ENCODE measurements around the gene OLFM1. TPM values are rescaled to one million over a fixed set of nuclear protein-coding genes. Genes with fewer than 3 reads are reported as not detected.

The OLFM1 gene
- total RNA-seq, 2 donors from 2014 or later = 7.6 to 9.7 TPM

DNA sequence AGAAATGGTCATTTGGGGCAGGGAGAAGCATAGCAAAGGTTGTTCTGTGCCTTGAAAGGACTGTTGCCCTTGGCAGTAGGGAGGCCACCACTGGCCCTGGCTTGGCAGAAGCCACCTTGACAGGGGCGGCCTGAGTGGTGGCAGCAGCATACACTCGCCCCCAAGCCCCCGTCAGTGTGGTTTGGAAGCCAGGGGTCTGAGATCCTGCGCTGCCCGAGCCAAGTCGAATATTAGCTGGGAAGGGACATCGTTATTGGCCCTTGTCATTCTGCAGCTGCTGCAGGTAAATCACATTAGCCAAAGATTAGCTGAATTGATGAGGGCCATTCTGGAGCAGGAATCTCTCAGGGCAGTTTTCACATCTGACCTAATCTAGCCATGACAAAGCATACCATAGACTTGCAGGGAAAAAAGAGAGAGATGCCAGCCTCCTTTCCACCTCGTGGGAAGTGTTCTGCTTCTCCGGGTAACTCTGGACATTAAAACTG lies 9.0 kb downstream of the OLFM1 start:
- H3K27me3 ChIP-seq = no peaks in the 10 kb centered on the region
- H3K9me3 ChIP-seq = no peaks in the 10 kb centered on the region
- H3K4me1 ChIP-seq = no peaks in the 10 kb centered on the region
- no peaks in the 10 kb centered on the region for H3K36me3 ChIP-seq
- H3K4me3 ChIP-seq = no peak overlapping the region
- H3K27ac ChIP-seq = no peak overlapping the region
- no peak for DNase-seq (ENCODE audit: low spot score)
- TF ChIP-seq, protein P1, sequence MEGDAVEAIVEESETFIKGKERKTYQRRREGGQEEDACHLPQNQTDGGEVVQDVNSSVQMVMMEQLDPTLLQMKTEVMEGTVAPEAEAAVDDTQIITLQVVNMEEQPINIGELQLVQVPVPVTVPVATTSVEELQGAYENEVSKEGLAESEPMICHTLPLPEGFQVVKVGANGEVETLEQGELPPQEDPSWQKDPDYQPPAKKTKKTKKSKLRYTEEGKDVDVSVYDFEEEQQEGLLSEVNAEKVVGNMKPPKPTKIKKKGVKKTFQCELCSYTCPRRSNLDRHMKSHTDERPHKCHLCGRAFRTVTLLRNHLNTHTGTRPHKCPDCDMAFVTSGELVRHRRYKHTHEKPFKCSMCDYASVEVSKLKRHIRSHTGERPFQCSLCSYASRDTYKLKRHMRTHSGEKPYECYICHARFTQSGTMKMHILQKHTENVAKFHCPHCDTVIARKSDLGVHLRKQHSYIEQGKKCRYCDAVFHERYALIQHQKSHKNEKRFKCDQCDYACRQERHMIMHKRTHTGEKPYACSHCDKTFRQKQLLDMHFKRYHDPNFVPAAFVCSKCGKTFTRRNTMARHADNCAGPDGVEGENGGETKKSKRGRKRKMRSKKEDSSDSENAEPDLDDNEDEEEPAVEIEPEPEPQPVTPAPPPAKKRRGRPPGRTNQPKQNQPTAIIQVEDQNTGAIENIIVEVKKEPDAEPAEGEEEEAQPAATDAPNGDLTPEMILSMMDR (IDR thresholded peaks at IDR 0.05) = no peak

DNA sequence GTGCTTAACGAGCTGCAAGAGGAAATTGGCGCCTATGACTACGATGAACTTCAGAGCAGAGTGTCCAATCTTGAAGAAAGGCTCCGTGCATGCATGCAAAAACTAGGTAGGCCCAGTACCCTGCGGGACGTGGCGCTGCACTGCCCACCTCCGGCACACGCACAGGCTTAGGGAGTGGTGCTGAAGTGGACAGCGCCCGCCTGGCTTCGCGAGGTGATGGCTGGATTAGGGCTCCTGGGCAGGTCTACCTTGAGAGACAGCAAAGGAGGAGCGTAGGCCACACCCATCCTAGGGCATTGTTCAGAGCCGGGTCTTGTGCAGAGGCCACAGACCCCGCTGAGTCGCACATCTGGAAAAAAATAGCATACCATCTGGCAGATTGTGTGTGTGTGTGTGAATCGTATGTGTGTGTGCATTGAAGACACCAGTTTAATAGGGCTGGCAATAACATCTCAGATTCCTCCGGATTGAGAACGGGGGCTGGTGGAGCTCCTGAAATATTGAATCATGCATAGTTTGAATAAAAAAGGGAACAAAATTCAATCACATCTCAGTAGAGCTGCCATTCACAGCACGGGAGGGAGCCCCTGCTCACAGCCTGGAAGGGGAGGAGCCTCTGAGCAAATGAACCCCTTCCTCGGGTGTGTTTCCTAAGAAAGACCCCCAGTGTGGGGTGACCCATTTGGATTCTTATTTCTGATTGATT lies 11.1 kb downstream of the OLFM1 start:
- H3K36me3 ChIP-seq = no peaks in the 10 kb centered on the region
- H3K27ac ChIP-seq = no peak overlapping the region
- TF ChIP-seq, protein P1 (IDR thresholded peaks at IDR 0.05) = no peak
- no peak for DNase-seq (ENCODE audit: low spot score)
- H3K27me3 ChIP-seq = no peaks in the 10 kb centered on the region
- H3K4me3 ChIP-seq = no peak overlapping the region
- H3K9me3 ChIP-seq = no peaks in the 10 kb centered on the region
- H3K4me1 ChIP-seq = peaks cover 0 to 10% of the 10 kb centered on the region in 2 donors

DNA sequence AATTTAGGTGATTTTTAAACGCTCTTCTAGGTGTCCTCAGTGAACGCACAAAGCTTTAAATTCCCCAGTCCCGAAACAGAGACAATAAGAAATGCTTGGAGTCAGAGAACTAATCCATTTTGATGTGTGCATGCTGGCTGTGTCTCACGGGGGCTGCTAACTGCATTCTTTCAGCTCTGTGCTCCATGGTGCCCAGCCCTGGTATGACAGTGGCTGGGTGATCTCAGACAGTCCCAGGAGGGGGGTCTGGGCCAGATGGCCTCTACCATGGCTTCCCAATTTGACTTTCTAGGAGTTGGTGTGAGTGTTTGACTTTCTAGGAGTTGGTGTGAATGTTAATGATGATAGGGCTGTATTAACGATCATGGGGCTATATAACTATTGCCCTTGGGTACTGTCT lies 12.1 kb downstream of the OLFM1 start:
- no peak overlapping the region for H3K27ac ChIP-seq
- TF ChIP-seq, protein P1 (IDR thresholded peaks at IDR 0.05) = no peak
- peaks cover 0 to 10% of the 10 kb centered on the region in 2 donors for H3K4me1 ChIP-seq
- H3K4me3 ChIP-seq = no peak overlapping the region
- H3K36me3 ChIP-seq = no peaks in the 10 kb centered on the region
- H3K27me3 ChIP-seq = no peaks in the 10 kb centered on the region
- H3K9me3 ChIP-seq = no peaks in the 10 kb centered on the region
- DNase-seq (ENCODE audit: low spot score) = no peak

DNA sequence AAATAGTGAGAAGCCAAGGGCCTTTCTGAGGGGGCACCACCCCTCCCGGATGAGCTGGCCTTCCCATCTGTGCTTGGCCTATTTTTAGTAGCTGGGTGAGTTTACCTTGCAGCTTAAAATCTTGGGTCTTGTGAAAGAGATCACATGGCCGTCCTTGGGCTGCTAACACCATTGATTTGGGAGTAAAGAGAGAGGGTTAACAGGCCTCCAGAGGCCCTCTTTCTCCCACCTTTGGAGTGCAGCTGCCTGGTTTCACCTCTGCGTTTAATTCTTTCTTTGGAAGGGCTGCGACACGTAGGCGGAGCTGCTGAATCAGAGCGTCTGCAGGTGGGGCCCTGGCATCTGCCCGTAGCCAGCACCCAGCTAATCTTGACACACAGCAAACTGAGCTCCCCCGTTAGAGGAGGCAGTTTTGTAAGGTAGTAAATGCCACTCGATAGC lies 12.8 kb downstream of the OLFM1 start:
- no peak overlapping the region for H3K4me3 ChIP-seq
- no peaks in the 10 kb centered on the region for H3K27me3 ChIP-seq
- H3K27ac ChIP-seq = no peak overlapping the region
- H3K36me3 ChIP-seq = no peaks in the 10 kb centered on the region
- H3K4me1 ChIP-seq = peaks cover 0 to 10% of the 10 kb centered on the region in 2 donors
- TF ChIP-seq, protein P1 (IDR thresholded peaks at IDR 0.05) = no peak
- DNase-seq (ENCODE audit: low spot score) = no peak
- H3K9me3 ChIP-seq = no peaks in the 10 kb centered on the region

DNA sequence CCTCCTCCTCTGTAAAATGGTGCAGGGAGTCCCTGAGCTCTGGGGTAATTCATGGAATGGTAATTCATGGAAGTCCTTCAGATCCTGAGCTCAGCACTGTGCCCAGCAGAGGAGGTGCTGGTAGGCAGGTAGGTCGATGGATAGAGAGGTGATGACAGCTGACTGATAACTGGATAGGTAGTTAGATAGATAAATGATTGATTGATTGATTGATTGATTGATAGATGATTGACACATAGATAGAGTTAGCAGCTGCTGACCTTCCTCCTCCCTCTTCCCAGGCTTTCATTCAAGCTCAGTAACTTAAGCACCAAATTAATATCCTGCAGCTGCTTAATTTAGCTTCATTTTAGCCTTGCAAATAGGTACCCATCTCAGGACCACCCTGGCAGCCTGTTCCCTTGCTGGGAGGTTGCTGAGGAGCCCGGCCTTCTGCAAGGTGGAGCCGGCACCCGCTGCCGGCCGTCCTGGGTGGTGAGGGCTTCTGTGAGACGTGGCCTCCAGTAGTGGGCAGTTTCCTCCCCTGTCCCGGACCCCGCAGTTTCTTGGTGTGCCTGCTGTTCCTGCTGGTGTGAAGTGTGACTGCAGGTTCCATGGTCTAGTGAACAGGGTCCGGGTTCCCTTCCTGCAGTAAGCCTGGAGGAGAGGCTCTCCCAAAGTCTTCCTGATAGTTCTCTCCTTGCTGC lies 13.4 kb downstream of the OLFM1 start:
- no peak overlapping the region for H3K27ac ChIP-seq
- H3K36me3 ChIP-seq = no peaks in the 10 kb centered on the region
- no peak for DNase-seq (ENCODE audit: low spot score)
- H3K4me1 ChIP-seq = peaks cover 0 to 10% of the 10 kb centered on the region in 2 donors
- TF ChIP-seq, protein P1 (IDR thresholded peaks at IDR 0.05) = no peak
- no peaks in the 10 kb centered on the region for H3K9me3 ChIP-seq
- no peak overlapping the region for H3K4me3 ChIP-seq
- no peaks in the 10 kb centered on the region for H3K27me3 ChIP-seq

Measured in right atrium auricular region (tissue), 2 donors.